ENCODE measurements around the gene TPSAB1. TPM values are rescaled to one million over a fixed set of nuclear protein-coding genes. Genes with fewer than 3 reads are reported as not detected.

TPSAB1 gene
- total and polyA plus RNA-seq, 2 donors (not counting 1 experiment from before 2014, with no cell fraction given), result not detected

- Histone ChIP-seq H4K20me1 (ENCODE audit: control insufficient read depth, extremely low read depth, insufficient read depth, low read length) (no peaks in the 10 kb centered on the region), H2AFZ (ENCODE audit: low read length) (no peak overlapping the region), H3K9me3 (ENCODE audit: control insufficient read depth, insufficient read depth, low read depth, low read length) (no peaks in the 10 kb centered on the region), H3K36me3 (ENCODE audit: control insufficient read depth, insufficient read depth, low read length) (no peaks in the 10 kb centered on the region), H3K27me3 (ENCODE audit: control insufficient read depth, insufficient read depth, low read length) (no peaks in the 10 kb centered on the region), H3K9ac (ENCODE audit: insufficient read depth, low read length) (no peak overlapping the region), H3K4me3 (replicated peaks in 1 of 4; ENCODE audit: control extremely low read depth in 1 of 4, insufficient read depth in 1 of 4, low read depth in 3 of 4, low read length in 4 of 4) (no peak overlapping the region), H3K27ac (ENCODE audit: insufficient read depth, low read length) (no peak overlapping the region), H3K4me1 (ENCODE audit: control insufficient read depth, extremely low read depth, insufficient read depth, low read length) (no peaks in the 10 kb centered on the region), H3K4me2 (ENCODE audit: extremely low read depth, insufficient read depth, low read length) (no peak overlapping the region), H3K79me2 (ENCODE audit: control insufficient read depth, insufficient read depth, low read length) (no peaks in the 10 kb centered on the region)
- DNase-seq (ENCODE audit: low read depth in 2 of 2), result no peak
- TF ChIP-seq, protein P1, sequence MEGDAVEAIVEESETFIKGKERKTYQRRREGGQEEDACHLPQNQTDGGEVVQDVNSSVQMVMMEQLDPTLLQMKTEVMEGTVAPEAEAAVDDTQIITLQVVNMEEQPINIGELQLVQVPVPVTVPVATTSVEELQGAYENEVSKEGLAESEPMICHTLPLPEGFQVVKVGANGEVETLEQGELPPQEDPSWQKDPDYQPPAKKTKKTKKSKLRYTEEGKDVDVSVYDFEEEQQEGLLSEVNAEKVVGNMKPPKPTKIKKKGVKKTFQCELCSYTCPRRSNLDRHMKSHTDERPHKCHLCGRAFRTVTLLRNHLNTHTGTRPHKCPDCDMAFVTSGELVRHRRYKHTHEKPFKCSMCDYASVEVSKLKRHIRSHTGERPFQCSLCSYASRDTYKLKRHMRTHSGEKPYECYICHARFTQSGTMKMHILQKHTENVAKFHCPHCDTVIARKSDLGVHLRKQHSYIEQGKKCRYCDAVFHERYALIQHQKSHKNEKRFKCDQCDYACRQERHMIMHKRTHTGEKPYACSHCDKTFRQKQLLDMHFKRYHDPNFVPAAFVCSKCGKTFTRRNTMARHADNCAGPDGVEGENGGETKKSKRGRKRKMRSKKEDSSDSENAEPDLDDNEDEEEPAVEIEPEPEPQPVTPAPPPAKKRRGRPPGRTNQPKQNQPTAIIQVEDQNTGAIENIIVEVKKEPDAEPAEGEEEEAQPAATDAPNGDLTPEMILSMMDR (conservative IDR thresholded peaks at IDR 0.05 in 1 of 2, IDR thresholded peaks at IDR 0.05 in 1 of 2; ENCODE audit: low read depth in 1 of 2, low read length in 2 of 2), result no peak
- TF ChIP-seq EZH2 (IDR thresholded peaks at IDR 0.05; ENCODE audit: low read length, missing control alignments), result no peak
Observed at GRCh38 chr16:1199347-1200013, 41.0 kb upstream of the TPSAB1 start.

GRCh38 chr16:1200014-1200627 is 40.4 kb upstream of the TPSAB1 start:
- Histone ChIP-seq H2AFZ (ENCODE audit: low read length) (no peak overlapping the region), H3K9me3 (ENCODE audit: control insufficient read depth, insufficient read depth, low read depth, low read length) (no peaks in the 10 kb centered on the region), H3K36me3 (ENCODE audit: control insufficient read depth, insufficient read depth, low read length) (no peaks in the 10 kb centered on the region), H3K27ac (ENCODE audit: insufficient read depth, low read length) (no peak overlapping the region), H3K79me2 (ENCODE audit: control insufficient read depth, insufficient read depth, low read length) (no peaks in the 10 kb centered on the region), H3K4me3 (replicated peaks in 1 of 4; ENCODE audit: control extremely low read depth in 1 of 4, insufficient read depth in 1 of 4, low read depth in 3 of 4, low read length in 4 of 4) (no peak overlapping the region), H3K9ac (ENCODE audit: insufficient read depth, low read length) (no peak overlapping the region), H3K27me3 (ENCODE audit: control insufficient read depth, insufficient read depth, low read length) (no peaks in the 10 kb centered on the region), H4K20me1 (ENCODE audit: control insufficient read depth, extremely low read depth, insufficient read depth, low read length) (no peaks in the 10 kb centered on the region), H3K4me2 (ENCODE audit: extremely low read depth, insufficient read depth, low read length) (no peak overlapping the region), H3K4me1 (ENCODE audit: control insufficient read depth, extremely low read depth, insufficient read depth, low read length) (no peaks in the 10 kb centered on the region)
- no peak for DNase-seq (ENCODE audit: low read depth in 2 of 2)
- TF ChIP-seq, protein P1 (conservative IDR thresholded peaks at IDR 0.05 in 1 of 2, IDR thresholded peaks at IDR 0.05 in 1 of 2; ENCODE audit: low read depth in 1 of 2, low read length in 2 of 2), result no peak
- no peak for TF ChIP-seq EZH2 (IDR thresholded peaks at IDR 0.05; ENCODE audit: low read length, missing control alignments)

GRCh38 chr16:1201444-1201843 is 39.1 kb upstream of the TPSAB1 start:
- Histone ChIP-seq H3K27me3 (ENCODE audit: control insufficient read depth, insufficient read depth, low read length) (no peaks in the 10 kb centered on the region), H3K36me3 (ENCODE audit: control insufficient read depth, insufficient read depth, low read length) (no peaks in the 10 kb centered on the region), H3K4me3 (replicated peaks in 1 of 4; ENCODE audit: control extremely low read depth in 1 of 4, insufficient read depth in 1 of 4, low read depth in 3 of 4, low read length in 4 of 4) (no peak overlapping the region), H4K20me1 (ENCODE audit: control insufficient read depth, extremely low read depth, insufficient read depth, low read length) (no peaks in the 10 kb centered on the region), H2AFZ (ENCODE audit: low read length) (no peak overlapping the region), H3K9ac (ENCODE audit: insufficient read depth, low read length) (no peak overlapping the region), H3K4me2 (ENCODE audit: extremely low read depth, insufficient read depth, low read length) (no peak overlapping the region), H3K9me3 (ENCODE audit: control insufficient read depth, insufficient read depth, low read depth, low read length) (no peaks in the 10 kb centered on the region), H3K27ac (ENCODE audit: insufficient read depth, low read length) (no peak overlapping the region), H3K4me1 (ENCODE audit: control insufficient read depth, extremely low read depth, insufficient read depth, low read length) (no peaks in the 10 kb centered on the region), H3K79me2 (ENCODE audit: control insufficient read depth, insufficient read depth, low read length) (no peaks in the 10 kb centered on the region)
- no peak for DNase-seq (ENCODE audit: low read depth in 2 of 2)
- TF ChIP-seq, protein P1 (conservative IDR thresholded peaks at IDR 0.05 in 1 of 2, IDR thresholded peaks at IDR 0.05 in 1 of 2; ENCODE audit: low read depth in 1 of 2, low read length in 2 of 2), result no peak
- no peak for TF ChIP-seq EZH2 (IDR thresholded peaks at IDR 0.05; ENCODE audit: low read length, missing control alignments)

Measured in fibroblast of lung (primary cell).